ENCODE data around the gene RNASET2.
"Not testable (repeated sequence)": the region's sequence is repeated elsewhere in the genome, so short reads cannot be mapped to it uniquely, and the experiment has no call there.

The RNASET2 gene

DNA sequence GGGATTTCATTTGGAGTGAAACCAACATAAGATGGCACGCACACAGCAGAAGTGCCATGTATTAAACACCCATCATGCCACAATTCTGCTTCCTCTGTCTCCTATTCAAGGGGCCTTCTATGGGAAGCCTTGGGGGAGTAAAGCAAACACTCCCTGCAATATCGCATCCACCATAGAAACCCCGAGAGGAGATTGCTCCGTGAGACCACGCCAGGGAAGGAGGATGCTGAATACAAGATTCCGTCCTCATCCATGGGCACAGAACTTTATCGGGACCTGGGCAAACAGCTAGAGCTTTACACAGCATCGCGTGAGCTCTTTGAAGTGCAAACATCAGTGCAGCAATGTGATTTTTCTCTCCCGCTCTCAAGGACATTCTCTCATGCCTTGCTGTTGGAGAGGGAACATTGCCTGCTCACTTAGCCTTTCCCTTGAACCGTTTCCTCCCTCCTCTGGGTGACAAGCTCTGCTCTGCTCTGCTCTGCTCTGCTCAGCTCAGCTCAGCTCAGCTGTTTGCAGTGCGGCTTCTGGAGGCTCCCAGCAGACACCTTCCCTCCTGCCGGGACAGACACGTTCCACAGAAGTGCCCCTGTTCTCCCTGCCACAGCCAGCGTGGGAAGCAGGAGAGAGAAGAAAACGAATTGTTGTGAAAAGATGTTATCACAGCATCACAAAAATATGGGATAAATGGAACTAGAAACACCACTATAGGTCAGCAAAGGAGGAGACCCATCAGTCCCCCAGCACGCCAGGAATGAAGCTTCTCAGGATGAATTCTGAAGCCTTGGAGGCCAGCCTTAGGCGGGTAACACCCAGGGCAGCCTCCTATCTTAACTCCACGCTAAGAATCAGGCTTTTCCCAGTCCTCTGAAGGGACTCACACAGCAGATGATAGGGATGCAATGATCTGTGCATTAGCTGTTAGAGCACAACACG is 48.2 kb downstream of the RNASET2 start:
- intact Hi-C loops (cut with DNase I) = loop anchor here (5.0 kb wide), 2 partner anchors 44 to 46 kb away; no protein-coding TSS in a partner anchor
- DNase-seq = peak in 2 of 10 donors; percentile 59 to 79

DNA sequence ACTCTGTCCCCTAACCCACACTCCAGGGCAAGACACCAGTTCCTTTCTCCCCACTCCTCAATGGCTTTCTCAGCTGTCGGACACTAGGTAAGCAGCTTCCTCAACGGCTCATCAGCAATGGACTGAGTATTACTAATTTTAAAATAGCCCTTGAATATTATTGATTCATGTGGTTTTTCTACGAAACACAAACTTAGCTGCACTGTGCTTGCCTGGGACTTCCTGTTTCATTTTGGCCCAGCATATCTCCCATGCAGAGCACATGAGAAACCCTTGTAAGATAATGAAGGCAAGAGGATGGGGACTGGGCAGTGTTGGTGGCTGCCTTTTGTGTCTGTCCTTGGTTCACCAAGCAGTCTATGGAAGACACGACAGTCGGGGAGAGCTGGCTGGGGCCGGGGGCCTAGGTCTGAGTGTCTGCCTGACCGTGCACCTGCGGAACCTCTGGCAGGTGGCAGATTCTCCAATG is 48.9 kb downstream of the RNASET2 start:
- peak in 1 of 10 donors; percentile 64 for DNase-seq
- intact Hi-C loops (cut with DNase I) = loop anchor here (5.0 kb wide), 2 partner anchors 45 kb away; no protein-coding TSS in a partner anchor

DNA sequence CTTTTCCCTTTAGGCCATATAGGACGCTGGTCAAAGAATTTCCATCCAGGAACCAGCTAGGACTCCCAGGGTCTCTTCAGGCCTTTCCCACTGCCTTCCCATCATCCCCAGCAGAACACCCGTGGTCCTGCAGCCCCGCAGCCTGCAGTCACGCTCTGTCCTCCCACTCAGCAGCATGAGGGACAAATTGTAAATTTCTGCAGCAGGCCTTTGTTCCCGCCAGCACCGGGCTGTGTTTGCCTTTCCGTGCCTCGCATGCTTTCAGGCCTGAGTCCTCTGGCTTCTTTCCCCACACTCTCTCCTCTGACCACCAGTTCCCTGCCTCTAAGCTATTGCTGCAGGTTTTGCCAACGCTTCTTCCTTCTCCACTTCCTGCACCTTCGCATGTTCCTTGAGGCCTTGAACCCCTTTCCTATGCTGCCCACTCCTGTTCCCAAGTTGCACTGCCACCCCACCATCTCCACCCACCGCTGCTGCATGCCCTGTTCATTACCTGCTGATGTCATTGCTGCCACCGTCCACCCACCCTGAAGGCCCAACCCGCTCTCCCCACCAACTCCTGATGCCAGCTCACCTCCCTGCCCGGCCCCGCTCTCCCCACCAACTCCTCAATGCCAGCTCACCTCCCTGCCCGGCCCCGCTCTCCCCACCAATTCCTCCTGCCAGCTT is 49.8 kb downstream of the RNASET2 start:
- peak in 4 of 10 donors; percentile 35 to 87 (median 80) for DNase-seq
- intact Hi-C loops (cut with DNase I) = loop anchor here (5.0 kb wide), 2 partner anchors 44 to 46 kb away; no protein-coding TSS in a partner anchor

DNA sequence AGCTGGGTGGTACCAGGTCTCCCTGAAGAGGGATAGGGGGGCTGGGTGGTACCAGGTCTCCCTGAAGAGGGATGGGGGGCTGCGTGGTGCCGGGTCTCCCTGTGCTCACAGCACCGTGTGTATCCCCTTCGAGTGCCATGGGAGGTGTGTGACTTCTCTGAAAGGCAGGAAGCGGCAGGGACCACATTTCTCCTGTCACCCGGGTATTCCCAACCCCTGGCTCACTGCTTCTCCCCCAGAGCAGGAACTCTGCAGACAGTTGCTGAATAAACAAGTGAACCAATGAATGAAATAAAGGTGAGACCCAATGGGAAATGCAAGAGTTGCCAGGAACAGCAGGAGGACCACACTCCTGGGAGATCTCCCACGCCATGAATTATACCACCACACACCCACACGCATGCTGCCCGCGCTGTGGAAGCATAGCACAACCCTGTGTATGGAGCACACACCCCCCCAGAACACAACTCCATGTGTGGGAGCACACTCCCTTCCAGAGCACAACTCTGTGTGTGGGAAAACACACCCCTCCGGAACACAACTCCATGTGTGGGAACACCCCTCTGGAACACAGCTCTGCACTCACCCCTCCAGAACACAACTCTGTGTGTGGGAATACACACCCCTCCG is 50.7 kb downstream of the RNASET2 start:
- intact Hi-C loops (cut with DNase I) = loop anchor here (5.0 kb wide), 2 partner anchors 43 to 47 kb away; no protein-coding TSS in a partner anchor

DNA sequence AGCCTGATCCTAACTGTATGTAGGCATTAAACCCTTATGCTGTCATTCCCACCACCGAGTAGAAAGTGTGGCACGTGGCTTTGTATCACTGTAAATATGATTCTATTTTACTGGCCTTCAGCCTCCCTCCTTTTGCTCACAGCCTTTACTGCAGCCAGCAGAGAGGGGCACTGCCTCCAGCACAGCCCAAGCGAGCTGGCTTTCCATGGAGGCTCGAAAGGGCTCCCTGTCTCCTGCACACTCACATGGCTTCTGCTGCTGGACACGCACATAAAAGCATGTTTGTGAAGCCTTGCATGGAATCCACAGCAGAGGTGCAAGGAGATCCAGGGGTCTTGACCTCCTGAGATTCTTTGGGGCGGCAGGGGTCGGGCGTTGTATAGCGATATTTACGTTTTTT is 51.3 kb downstream of the RNASET2 start:
- intact Hi-C loops (cut with DNase I) = loop anchor here (5.0 kb wide), 2 partner anchors 43 to 47 kb away; no protein-coding TSS in a partner anchor
- DNase-seq = peak in 1 of 10 donors; percentile 75

More for the DNA sequence above, 50.7 kb downstream of the RNASET2 start:
- DNase-seq = peak in 2 of 10 donors; percentile 77 to 86

DNA sequence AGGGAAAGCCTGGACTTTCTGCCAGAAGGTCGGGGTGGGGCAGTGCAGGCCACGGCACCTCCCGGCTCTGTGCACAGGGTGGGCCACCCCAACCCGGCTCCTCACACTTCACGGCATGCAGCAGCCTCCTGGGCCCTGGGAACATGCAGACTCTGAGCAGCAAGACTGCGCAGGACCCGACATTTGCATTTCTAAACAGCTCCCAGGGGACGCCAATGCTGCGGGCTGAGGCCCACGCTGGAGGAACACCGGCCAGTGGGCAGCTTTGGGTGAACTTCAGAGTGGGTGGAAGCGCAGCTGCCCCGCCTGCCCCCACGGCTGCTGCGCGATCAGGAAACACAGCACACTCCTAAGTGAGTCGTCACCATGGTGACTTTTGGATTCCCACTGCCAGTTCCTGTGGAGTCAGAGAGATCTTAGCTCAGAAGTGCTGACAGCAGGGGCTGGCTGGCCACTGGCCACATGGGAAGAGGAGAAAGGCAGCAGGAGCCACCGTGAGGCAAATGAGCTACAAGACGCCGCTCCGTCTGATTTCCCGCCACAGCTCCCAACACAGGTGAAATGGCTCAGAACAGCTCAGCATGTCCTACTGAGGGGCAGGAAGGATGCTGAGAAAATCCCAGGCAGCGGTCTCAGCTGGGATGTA is 52.1 kb downstream of the RNASET2 start:
- DNase-seq = peak in 8 of 10 donors; percentile 52 to 93 (median 76)
- intact Hi-C loops (cut with DNase I) = no loop called here

DNA sequence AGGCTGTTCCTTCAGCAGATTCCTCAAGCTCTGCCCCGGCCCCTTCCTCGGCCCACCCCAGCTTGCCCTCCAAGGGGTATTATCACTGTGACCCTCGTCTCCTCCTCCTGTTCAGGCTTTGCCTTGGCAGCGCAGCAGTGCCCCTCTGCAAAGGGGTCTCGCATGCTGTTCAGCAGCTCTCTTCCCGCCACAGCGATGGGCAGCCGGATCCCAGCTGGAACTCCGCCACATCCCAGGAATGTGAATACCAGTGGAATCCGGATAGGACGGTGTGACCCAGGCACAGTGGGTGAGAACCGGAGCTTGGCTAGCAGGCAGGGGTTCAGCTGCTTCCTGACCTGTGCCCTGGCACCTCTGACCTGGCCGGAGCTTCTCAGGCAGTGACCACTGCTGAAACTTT is 52.9 kb downstream of the RNASET2 start:
- intact Hi-C loops (cut with DNase I) = no loop called here
- peak in 2 of 10 donors; percentile 78 to 86 for DNase-seq

DNA sequence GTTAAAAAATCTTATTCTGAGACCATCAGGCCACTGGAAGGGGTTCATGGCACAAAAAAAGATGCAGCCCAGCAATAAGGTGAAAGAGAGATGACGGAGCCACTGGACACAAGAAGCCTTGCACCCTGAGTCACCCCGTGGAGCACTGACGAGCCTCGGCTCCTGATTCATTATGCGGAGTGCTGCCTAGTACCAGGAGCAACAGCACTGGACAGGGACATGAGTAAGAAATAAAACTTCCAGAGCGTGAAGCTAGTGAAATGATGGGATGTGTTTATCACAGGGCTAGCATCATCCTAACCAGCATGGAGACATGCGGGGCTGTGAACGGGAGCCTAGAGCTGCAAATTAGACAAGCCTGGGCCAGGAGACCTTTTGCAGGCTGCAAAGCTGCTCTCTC is 53.3 kb downstream of the RNASET2 start:
- intact Hi-C loops (cut with DNase I) = no loop called here
- DNase-seq = no peak

DNA sequence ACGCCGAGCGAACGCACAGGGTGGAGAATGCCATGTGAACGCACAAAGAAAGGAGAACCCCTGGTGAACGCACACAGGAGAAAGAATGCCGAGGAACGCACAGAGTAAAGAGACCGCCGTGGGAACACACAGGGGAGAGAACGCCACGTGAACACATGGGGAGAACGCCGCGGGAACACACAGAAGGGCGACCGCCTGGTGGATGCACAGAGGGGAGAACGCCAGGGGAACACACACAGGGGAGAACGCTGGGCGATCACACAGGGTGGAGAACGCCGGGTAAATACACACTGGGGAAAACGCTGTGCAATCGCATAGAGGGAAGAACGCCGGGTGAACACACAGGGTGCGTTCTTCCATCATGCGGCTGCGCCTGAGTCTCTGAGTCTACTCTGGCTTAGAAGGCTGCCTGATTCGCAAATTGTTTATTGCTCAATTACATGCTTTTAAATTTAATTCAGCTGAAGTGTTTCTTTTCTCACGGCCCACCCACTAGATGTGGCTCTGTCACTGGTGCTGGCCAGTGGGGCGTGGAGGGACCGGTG is 54.1 kb downstream of the RNASET2 start:
- intact Hi-C loops (cut with DNase I) = no loop called here

DNA sequence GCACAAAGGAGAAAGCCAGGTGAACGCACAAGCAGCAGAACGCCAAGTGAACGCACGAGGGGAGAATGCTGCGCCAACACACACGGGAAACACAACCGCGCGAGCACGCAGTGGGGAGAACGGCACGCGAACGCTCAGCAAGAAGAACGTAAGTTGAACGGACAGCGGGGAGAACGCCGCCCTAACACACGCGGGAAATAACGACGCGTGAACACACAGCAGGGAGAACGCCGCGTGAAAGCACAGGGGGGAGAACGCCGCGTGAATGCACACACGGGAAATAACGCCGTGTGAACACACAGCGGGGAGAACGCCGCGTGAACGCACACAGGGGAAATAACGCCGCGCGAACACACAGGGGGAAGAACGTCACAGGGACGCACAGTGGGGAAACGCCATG is 54.7 kb downstream of the RNASET2 start:
- DNase-seq = peak in 1 of 10 donors; percentile 68
- intact Hi-C loops (cut with DNase I) = no loop called here

More for the DNA sequence above, 54.1 kb downstream of the RNASET2 start:
- DNase-seq = peak in 1 of 10 donors; percentile 57

DNA sequence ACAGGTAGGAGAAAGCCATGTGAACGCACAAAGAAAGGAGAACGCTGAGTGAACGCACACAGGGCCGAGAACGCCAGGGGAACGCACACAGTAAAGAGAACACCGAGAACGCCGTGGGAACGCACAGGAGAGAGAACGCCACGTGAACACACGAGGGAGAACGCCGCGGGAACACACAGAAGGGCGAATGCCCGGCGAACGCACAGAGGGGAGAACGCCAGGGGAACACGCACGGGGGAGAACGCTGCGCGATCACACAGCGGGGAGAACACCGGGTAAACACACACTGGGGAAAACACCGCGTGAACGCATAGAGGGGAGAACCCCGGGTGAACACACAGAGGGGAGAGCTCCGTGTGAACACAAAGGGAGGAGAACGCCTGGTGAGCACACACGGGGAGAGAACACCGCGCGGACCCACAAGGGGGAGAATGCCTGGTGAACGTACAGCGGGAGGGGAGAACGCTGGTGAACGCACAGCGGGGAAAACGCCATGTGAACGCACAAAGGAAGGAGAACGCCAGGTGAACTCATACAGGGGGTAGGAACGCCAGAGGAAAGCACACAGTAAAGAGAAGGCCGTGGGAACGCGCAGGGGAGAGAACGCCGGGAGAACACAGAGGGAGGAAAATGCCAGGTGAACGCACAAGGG is 55.3 kb downstream of the RNASET2 start:
- DNase-seq = peak in 2 of 10 donors; percentile 55 to 61
- intact Hi-C loops (cut with DNase I) = no loop called here

DNA sequence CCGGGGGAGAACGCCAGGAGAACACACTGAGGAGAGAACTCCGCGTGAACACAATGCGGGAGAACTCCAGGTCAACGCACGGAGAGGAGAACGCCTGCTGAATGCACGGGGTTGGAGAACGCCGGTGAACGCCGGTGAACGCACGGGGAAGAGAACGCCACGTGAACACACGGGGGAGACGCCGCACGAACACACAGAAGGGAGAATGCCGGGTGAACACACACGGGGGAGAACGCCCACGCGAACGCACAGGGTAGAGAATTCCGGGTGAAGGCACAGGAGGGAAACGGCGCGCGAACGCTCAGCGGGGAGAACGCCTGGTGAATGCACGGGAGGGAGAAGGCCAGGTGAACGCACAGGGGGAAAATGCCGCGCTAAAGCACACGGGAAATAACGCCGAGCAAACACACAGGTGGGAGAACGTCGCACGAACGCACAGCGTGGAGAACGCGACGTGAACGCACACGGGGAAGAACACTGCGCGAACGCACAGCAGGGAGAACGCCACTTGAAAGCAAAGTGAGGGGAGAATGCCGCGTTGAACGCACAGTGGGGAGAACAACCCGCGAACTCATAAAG is 56.1 kb downstream of the RNASET2 start:
- intact Hi-C loops (cut with DNase I) = no loop called here

DNA sequence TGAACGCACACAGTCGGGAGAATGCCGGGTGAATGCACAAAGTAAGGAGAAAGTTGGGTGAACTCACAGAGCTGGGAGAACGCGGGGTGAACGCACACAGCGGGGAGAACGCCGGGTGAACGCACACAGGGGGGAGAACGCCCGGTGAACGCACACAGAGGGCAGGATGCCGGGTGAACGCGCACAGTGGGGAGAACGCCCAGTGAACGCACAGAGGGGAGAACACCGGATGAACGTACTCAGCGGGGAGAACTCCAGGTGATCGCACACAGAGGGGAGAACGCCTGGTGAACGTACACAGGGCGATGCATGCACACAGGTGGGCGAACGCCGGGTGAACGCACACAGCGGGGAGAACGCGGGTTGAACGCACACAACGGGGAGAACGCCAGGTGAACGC is 57.4 kb downstream of the RNASET2 start:
- intact Hi-C loops (cut with DNase I) = no loop called here
- peak in 2 of 10 donors; percentile 49 to 71 for DNase-seq

More for the DNA sequence above, 56.1 kb downstream of the RNASET2 start:
- no peak for DNase-seq

DNA sequence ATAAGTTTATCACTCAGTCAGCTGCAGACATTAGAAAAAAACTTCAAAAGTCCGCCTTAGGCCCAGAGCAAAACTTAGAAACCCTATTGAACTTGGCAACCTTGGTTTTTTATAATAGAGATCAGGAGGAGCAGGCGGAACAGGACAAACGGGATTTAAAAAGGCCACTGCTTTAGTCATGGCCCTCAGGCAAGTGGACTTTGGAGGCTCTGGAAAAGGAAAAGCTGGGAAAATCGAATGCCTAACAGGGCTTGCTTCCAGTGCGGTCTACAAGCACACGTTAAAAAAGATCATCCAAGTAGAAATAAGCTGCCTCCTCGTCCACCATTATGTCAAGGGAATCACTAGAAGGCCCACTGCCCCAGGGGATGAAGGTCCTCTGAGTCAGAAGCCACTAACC is 61.7 kb downstream of the RNASET2 start:
- intact Hi-C loops (cut with DNase I); DNase-seq: not testable (repeated sequence)

DNA sequence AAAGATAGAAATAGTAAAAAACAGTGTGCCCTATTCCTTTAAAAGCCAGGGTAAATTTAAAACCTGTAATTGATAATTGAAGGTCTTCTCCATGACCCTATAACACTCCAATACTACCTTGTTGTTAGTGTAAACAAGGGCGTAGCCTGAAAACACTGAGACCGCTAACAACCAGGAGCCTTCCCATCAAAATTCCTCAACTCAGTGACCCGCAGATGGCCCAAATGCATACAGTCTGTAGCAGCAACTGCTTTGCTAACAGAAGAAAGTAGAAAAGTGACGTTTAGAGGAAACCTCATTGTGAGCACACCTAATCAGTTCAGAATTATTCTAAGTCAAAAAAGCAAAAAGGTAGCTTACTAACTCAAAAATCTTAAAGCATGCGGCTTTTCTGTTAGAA is 63.9 kb downstream of the RNASET2 start:
- intact Hi-C loops (cut with DNase I); DNase-seq: not testable (repeated sequence)

DNA sequence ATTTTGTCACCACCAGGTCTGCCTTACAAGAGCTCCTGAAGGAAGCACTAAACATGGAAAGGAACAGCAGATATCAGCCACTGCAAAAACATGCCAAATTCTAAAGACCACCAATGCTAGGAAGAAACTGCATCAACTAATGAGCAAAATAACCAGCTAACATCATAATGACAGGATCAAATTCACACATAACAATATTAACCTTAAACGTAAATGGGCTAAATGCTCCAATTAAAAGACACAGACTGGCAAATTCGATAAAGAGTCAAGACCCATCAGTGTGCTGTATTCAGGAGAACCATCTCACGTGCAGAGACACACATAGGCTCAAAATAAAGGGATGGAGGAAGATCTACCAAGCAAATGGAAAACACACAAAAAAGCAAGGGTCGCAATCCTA is 69.6 kb downstream of the RNASET2 start:
- intact Hi-C loops (cut with DNase I); DNase-seq: not testable (repeated sequence)

DNA sequence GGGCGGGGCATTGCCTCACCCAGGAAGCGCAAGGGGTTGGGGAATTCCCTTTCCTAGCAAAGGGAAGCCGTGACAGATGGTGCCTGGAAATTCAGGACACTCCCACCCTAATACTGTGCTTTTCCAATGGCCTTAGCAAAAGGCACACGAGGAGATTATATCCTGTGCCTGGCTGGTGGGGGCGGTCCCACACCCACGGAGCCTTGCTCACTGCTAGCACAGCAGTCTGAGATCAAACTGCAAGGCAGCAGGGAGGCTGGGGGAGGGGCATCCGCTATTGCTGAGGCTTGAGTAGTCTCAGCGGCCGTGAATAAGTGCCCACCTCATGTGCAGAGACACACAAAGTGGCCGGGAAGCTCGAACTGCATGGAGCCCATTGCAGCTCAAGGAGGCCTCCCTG is 71.4 kb downstream of the RNASET2 start:
- not testable (repeated sequence) for DNase-seq

DNA sequence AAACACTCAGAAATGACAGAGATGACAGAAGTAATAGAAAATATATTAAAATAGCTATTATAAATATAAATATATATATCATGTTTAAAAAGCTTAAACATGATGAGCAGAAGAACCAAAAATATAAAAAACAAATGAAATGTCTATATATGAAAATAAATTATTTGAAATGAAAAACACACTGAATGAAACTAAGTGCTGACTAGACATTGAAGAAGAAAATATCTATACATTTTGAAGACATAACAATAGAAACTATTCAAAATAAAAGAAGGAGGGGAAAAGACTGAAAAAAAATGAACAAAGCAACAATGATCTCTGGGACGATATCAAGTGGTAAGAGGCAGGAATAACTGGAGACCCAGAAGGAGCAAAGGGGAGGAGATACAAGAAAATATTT is 76.8 kb downstream of the RNASET2 start:
- intact Hi-C loops (cut with DNase I) = no loop called here
- DNase-seq = no peak

More for the DNA sequence above, 71.4 kb downstream of the RNASET2 start:
- intact Hi-C loops (cut with DNase I) = not testable (repeated sequence)
